SK-N-SH (cell line): Measurements from ENCODE around the gene TMCC2. TPM values are rescaled to one million over a fixed set of nuclear protein-coding genes. Genes with fewer than 3 reads are reported as not detected.

Source experiments
- CTCF ChIA-PET: fragments of 300-600, 350-600 bp; formaldehyde crosslinking; extraction: SDS; loops from one replicate; lab custom pipeline; 2021; lab: Yijun Ruan, JAX
- POLR2A ChIA-PET: fragments of 350-600 bp; sonication (Branson Sonifier 250); formaldehyde crosslinking; extraction: SDS; loops from one replicate; lab custom pipeline; 2020; ENCODE audit warnings: antibody characterized with exemption, inconsistent platforms; lab: Yijun Ruan, JAX
- DNase-seq: peaks from one replicate; pipeline ENCODE4 v3.0.0; 2012
- H2AFZ ChIP-seq: fragments of 200-600 bp; sonication (generic); 2 replicates; pipeline ENCODE4 v1.8.1; 2016; ENCODE audit warnings: antibody characterized with exemption, mild to moderate bottlenecking, low read depth
- H3F3A ChIP-seq: fragments of 200-600 bp; sonication (generic); replicated peaks from 2 replicates; pipeline ENCODE3; 2016; ENCODE audit warnings: antibody characterized with exemption, mild to moderate bottlenecking; ENCODE audit not compliant: insufficient read depth
- H3K27ac ChIP-seq, 2 experiments: fragments of 200-500 bp in 1 of 2; fragments of 200-600 bp in 1 of 2; sonication (Bioruptor generic) in 1 of 2; sonication (generic), shearing (Covaris generic) in 1 of 2; 2 replicates each; pipeline versions ENCODE4 v1.5.1 to v1.6.1; 2014 to 2016; ENCODE audit warnings: low read depth in 2 of 2, inconsistent platforms in 1 of 2, low read length in 1 of 2, mild to moderate bottlenecking in 1 of 2, mixed read lengths in 1 of 2
- H3K27me3 ChIP-seq: fragments of 200-600 bp; sonication (generic), shearing (Covaris generic); 2 replicates; pipeline ENCODE4 v1.6.1; 2016; ENCODE audit warnings: mixed run types; ENCODE audit not compliant: insufficient read depth
- H3K36me3 ChIP-seq, 2 experiments: fragments of 200-500 bp in 1 of 2; fragments of 200-600 bp in 1 of 2; sonication (Bioruptor generic) in 1 of 2; sonication (generic) in 1 of 2; replicated peaks in 1 of 2; 2 replicates each; pipeline versions ENCODE3 to v1.5.1; 2014 to 2016; ENCODE audit warnings: low read length in 1 of 2, mild to moderate bottlenecking in 1 of 2; ENCODE audit not compliant: insufficient read depth in 2 of 2, control insufficient read depth in 1 of 2
- H3K4me1 ChIP-seq, 2 experiments: fragments of 200-500 bp in 1 of 2; fragments of 200-600 bp in 1 of 2; sonication (Bioruptor generic) in 1 of 2; sonication (generic), shearing (Covaris generic) in 1 of 2; 2 replicates each; pipeline versions ENCODE4 v1.5.1 to v1.6.1; 2014 to 2016; ENCODE audit warnings: low read depth in 1 of 2, low read length in 1 of 2, mixed run types in 1 of 2; ENCODE audit not compliant: insufficient read depth in 2 of 2, control insufficient read depth in 1 of 2
- H3K4me2 ChIP-seq: fragments of 200-600 bp; sonication (generic), shearing (Covaris generic); 2 replicates; pipeline ENCODE4 v1.6.1; 2017; ENCODE audit warnings: mixed run types
- H3K4me3 ChIP-seq, 2 experiments: fragments of 200-500 bp in 1 of 2; fragments of 200-600 bp in 1 of 2; sonication (Bioruptor generic) in 1 of 2; sonication (generic), shearing (Covaris generic) in 1 of 2; 2 replicates each; pipeline versions ENCODE4 v1.5.1 to v1.8.1; 2014 to 2016; ENCODE audit warnings: low read depth in 2 of 2, inconsistent platforms in 1 of 2, low read length in 1 of 2, mild to moderate bottlenecking in 1 of 2, mixed read lengths in 1 of 2, moderate library complexity in 1 of 2
- H3K79me2 ChIP-seq: fragments of 200-600 bp; sonication (generic); 2 replicates; pipeline ENCODE4 v1.8.1; 2017; ENCODE audit warnings: mild to moderate bottlenecking; ENCODE audit not compliant: insufficient read depth
- H3K9ac ChIP-seq: fragments of 200-600 bp; sonication (generic); 2 replicates; pipeline ENCODE4 v1.6.1; 2017; ENCODE audit warnings: mixed run types
- H3K9me2 ChIP-seq: fragments of 200-600 bp; sonication (generic); 2 replicates; pipeline ENCODE4 v1.6.1; 2017; ENCODE audit warnings: mixed run types
- H3K9me3 ChIP-seq: fragments of 200-600 bp; sonication (generic); 2 replicates; pipeline ENCODE4 v1.6.1; 2017; ENCODE audit warnings: mixed run types, mild to moderate bottlenecking, moderate library complexity
- H4K20me1 ChIP-seq: fragments of 200-600 bp; sonication (generic); 2 replicates; pipeline ENCODE4 v1.6.1; 2017; ENCODE audit warnings: mild to moderate bottlenecking, mixed run types; ENCODE audit not compliant: insufficient read depth
- CHD2 ChIP-seq: fragments of 150-350 bp; IDR thresholded peaks from 2 replicates; pipeline ENCODE4 v1.6.1; 2018; ENCODE audit warnings: low read length; ENCODE audit not compliant: partially characterized antibody
- CTCF ChIP-seq: fragments of 200-600 bp; sonication (generic); IDR thresholded peaks from 2 replicates; pipeline ENCODE4 v1.6.1; 2017; ENCODE audit warnings: antibody characterized with exemption, mild to moderate bottlenecking, moderate library complexity
- ELF1 ChIP-seq: IDR thresholded peaks from 2 replicates; pipeline ENCODE4 v1.4.0; 2012
- EP300 ChIP-seq, 2 experiments: IDR thresholded peaks; 2 replicates each; pipeline versions ENCODE4 v1.4.0 to v1.6.1; 2012; ENCODE audit warnings: borderline replicate concordance in 1 of 2, low read depth in 1 of 2, low read length in 1 of 2
- EZH2phosphoT487 ChIP-seq: fragments of 200-600 bp; sonication (generic); IDR thresholded peaks from 2 replicates; pipeline ENCODE4 v1.6.1; 2017; ENCODE audit warnings: low read depth, mixed run types, mild to moderate bottlenecking, antibody characterized with exemption, moderate library complexity, borderline replicate concordance
- FOXJ3 ChIP-seq: sonication (generic); formaldehyde crosslinking; IDR thresholded peaks from 2 replicates; pipeline ENCODE4 v1.5.1; 2020; ENCODE audit warnings: mild to moderate bottlenecking, missing genetic modification reagents
- FOXM1 ChIP-seq: IDR thresholded peaks from 2 replicates; pipeline ENCODE4 v1.4.0; 2012; ENCODE audit warnings: low read depth, mild to moderate bottlenecking
- GABPA ChIP-seq: IDR thresholded peaks from 2 replicates; pipeline ENCODE4 v1.4.0; 2012; ENCODE audit warnings: low read depth, mild to moderate bottlenecking
- GATA2 ChIP-seq: sonication (generic); formaldehyde crosslinking; IDR thresholded peaks from 2 replicates; pipeline ENCODE4 v1.5.0; 2020; ENCODE audit warnings: mild to moderate bottlenecking, missing genetic modification reagents
- JUND ChIP-seq: IDR thresholded peaks from 2 replicates; pipeline ENCODE4 v1.4.0; 2012
- MEF2A ChIP-seq: IDR thresholded peaks from 2 replicates; pipeline ENCODE4 v1.4.0; 2012; ENCODE audit warnings: low read depth, borderline replicate concordance
- POLR2AphosphoS5 ChIP-seq: IDR thresholded peaks from 2 replicates; pipeline ENCODE4 v1.6.1; 2012; ENCODE audit warnings: low read depth, low read length
- RCOR1 ChIP-seq: fragments of 150-350 bp; IDR thresholded peaks from 2 replicates; pipeline ENCODE4 v1.6.1; 2017; ENCODE audit warnings: antibody characterized with exemption, low read length
- RFX5 ChIP-seq: IDR thresholded peaks from 2 replicates; pipeline ENCODE4 v1.6.1; 2012; ENCODE audit warnings: mild to moderate bottlenecking, improper control_type of control experiment, low read length
- RXRA ChIP-seq: IDR thresholded peaks from 2 replicates; pipeline ENCODE4 v1.4.0; 2012; ENCODE audit warnings: low read depth, mild to moderate bottlenecking, borderline replicate concordance
- SMC3 ChIP-seq: IDR thresholded peaks from 2 replicates; pipeline ENCODE4 v1.6.1; 2012; ENCODE audit warnings: low read depth, low read length, improper control_type of control experiment
- TAF1 ChIP-seq: IDR thresholded peaks from 2 replicates; pipeline ENCODE4 v1.6.1; 2012; ENCODE audit warnings: low read depth, mild to moderate bottlenecking, low read length, moderate library complexity, borderline replicate concordance
- TCF12 ChIP-seq: IDR thresholded peaks from 2 replicates; pipeline ENCODE4 v1.4.0; 2012
- TEAD4 ChIP-seq: IDR thresholded peaks from 2 replicates; pipeline ENCODE4 v1.4.0; 2012; ENCODE audit warnings: mild to moderate bottlenecking, borderline replicate concordance; ENCODE audit not compliant: insufficient read depth
- YY1 ChIP-seq: IDR thresholded peaks from 2 replicates; pipeline ENCODE4 v1.4.0; 2012; ENCODE audit warnings: low read depth, mild to moderate bottlenecking
- ZBTB33 ChIP-seq: IDR thresholded peaks from 2 replicates; pipeline ENCODE4 v1.4.0; 2012; ENCODE audit warnings: low read depth, borderline replicate concordance
- WGBS: methylation state at CpG from one replicate; pipeline ENCODE4 v1.1.6; 2017; ENCODE audit warnings: low lambda C conversion rate; 5-methylcytosine and 5-hydroxymethylcytosine counted together
- polyA plus RNA-seq, 3 experiments: library from polyadenylated mRNA; depleted of rRNA; stranded (reverse); fragments of >200 nt; gene quantifications; 2 replicates each; pipeline ENCODE4 v1.2.3, GENCODE V29; 2012
- TF ChIP-seq, protein P1 (sequence below): IDR thresholded peaks from 2 replicates; pipeline ENCODE4; 2012
- TF ChIP-seq, protein P2 (sequence below): IDR thresholded peaks from 2 replicates; pipeline ENCODE4 v1.4.0; 2012; ENCODE audit warnings: low read depth

TMCC2 gene
- polyA plus RNA-seq, 1 of the 3 experiments (the other 2 are of a cell fraction), result 6.0 TPM

- Histone ChIP-seq H3K79me2 (no peaks in the 10 kb centered on the region), H3K4me2 (peak overlapping the region; percentile 50; the same call in 1 of the 2 replicates), H3K27me3 (no peaks in the 10 kb centered on the region), H3K9me3 (no peaks in the 10 kb centered on the region), H3K4me1 (peaks cover 2 to 39% of the 10 kb centered on the region in 2 experiments; a peak in 3 of 4 replicates), H3K9me2 (no peaks in the 10 kb centered on the region)
- CTCF ChIA-PET, result interaction anchor here (0.6 to 46.8 kb wide), 5 partner anchors 23 to 1541 kb away, joined by 3 to 1368 read pairs (median 3); no protein-coding TSS in a partner anchor
- no peak for DNase-seq
- WGBS, result 70% methylated on average over 5 of the region's 5 CpGs
- TF ChIP-seq POLR2AphosphoS5 (no peak), CHD2 (no peak), RCOR1 (no peak), ZBTB33 (no peak), EZH2phosphoT487 (no peak), MEF2A (no peak), YY1 (no peak), TCF12 (no peak), SMC3 (no peak), RFX5 (no peak), ELF1 (no peak)
- TF ChIP-seq, protein P1, sequence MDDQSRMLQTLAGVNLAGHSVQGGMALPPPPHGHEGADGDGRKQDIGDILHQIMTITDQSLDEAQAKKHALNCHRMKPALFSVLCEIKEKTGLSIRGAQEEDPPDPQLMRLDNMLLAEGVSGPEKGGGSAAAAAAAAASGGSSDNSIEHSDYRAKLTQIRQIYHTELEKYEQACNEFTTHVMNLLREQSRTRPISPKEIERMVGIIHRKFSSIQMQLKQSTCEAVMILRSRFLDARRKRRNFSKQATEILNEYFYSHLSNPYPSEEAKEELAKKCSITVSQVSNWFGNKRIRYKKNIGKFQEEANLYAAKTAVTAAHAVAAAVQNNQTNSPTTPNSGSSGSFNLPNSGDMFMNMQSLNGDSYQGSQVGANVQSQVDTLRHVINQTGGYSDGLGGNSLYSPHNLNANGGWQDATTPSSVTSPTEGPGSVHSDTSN, result no peak
- TF ChIP-seq, all 33 proteins: peak for 0
- Histone ChIP-seq H3K4me3 (no peak overlapping the region), H3F3A (peaks cover 34% of the 10 kb centered on the region), H3K27ac (peak overlapping the region; percentile 36 to 95; a peak in 3 of 4 replicates), H2AFZ (no peak overlapping the region), H3K9ac (peak overlapping the region; percentile 50), H3K36me3 (no peaks in the 10 kb centered on the region), H4K20me1 (no peaks in the 10 kb centered on the region)
- POLR2A ChIA-PET, result no interaction called here
These were observed 67.2 kb downstream of the TMCC2 start for GRCh38 chr1:205294934-205295333.

- no peaks in the 10 kb centered on the region for H3K9me3 ChIP-seq
- H3K4me2 ChIP-seq, result no peak overlapping the region
- POLR2A ChIA-PET, result no interaction called here
- H3K4me1 ChIP-seq, result peaks cover 3 to 51% of the 10 kb centered on the region in 2 experiments; a peak in 3 of 4 replicates
- DNase-seq, result no peak
- no peak overlapping the region for H3K4me3 ChIP-seq
- no peaks in the 10 kb centered on the region for H3K9me2 ChIP-seq
- no peaks in the 10 kb centered on the region for H3K36me3 ChIP-seq
- no peaks in the 10 kb centered on the region for H4K20me1 ChIP-seq
- CTCF ChIA-PET, result interaction anchor here (0.9 to 46.8 kb wide), 4 partner anchors 24 to 39 kb away, joined by 3 to 1368 read pairs (median 6); no protein-coding TSS in a partner anchor
- H3K27me3 ChIP-seq, result no peaks in the 10 kb centered on the region
- H3K79me2 ChIP-seq, result peaks cover 9% of the 10 kb centered on the region; the same call in 1 of the 2 replicates
- WGBS, result 93% methylated on average over 2 of the region's 2 CpGs
- no peak overlapping the region for H2AFZ ChIP-seq
- peaks cover 46% of the 10 kb centered on the region for H3F3A ChIP-seq
- H3K27ac ChIP-seq, result peak overlapping the region in 1 of 2 experiments; percentile 95; a peak in 2 of 4 replicates
- H3K9ac ChIP-seq, result no peak overlapping the region
- TF ChIP-seq FOXM1, result no peak
- no peak for TF ChIP-seq FOXJ3
- no peak for TF ChIP-seq JUND
- TF ChIP-seq POLR2AphosphoS5, result no peak
- no peak for TF ChIP-seq ELF1
- TF ChIP-seq TAF1, result no peak
- no peak for TF ChIP-seq EP300 (IDR thresholded peaks at IDR 0.05; ENCODE audit: borderline replicate concordance in 1 of 2, low read depth in 1 of 2, low read length in 1 of 2)
- TF ChIP-seq, protein P2, sequence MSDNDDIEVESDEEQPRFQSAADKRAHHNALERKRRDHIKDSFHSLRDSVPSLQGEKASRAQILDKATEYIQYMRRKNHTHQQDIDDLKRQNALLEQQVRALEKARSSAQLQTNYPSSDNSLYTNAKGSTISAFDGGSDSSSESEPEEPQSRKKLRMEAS, result no peak
- TF ChIP-seq GABPA, result no peak
- TF ChIP-seq TCF12, result no peak
- no peak for TF ChIP-seq CTCF
- TF ChIP-seq TEAD4, result no peak
- no peak for TF ChIP-seq GATA2 (CRISPR knock-in tag)
- no peak for TF ChIP-seq MEF2A
- no peak for TF ChIP-seq CHD2
- TF ChIP-seq SMC3, result no peak
- no peak for TF ChIP-seq RXRA
These were observed 68.4 kb downstream of the TMCC2 start for GRCh38 chr1:205296154-205296553.
